K562 (cell line): ENCODE measurements around the gene SRSF6. TPM values are rescaled to one million over a fixed set of nuclear protein-coding genes. Genes with fewer than 3 reads are reported as not detected.
A peak's percentile ranks its signal among the peaks of the same experiment; 100 is the strongest.

Source experiments
- ATF1 ChIP-seq, 2 experiments: fragments of 450-650 bp in 1 of 2; IDR thresholded peaks; 2 replicates each; pipeline ENCODE4 v1.6.1; 2016; ENCODE audit warnings: missing compliant biosample characterization in 1 of 2, missing genetic modification characterization in 1 of 2
- ATF7 ChIP-seq: fragments of 450-650 bp; IDR thresholded peaks from 2 replicates; pipeline ENCODE4 v1.7.1; 2014; ENCODE audit warnings: mild to moderate bottlenecking, moderate library complexity
- CAMTA2 ChIP-seq: fragments of 250-450 bp; sonication (Bioruptor Pico); conservative IDR thresholded peaks from 2 replicates; pipeline ENCODE4 v1.5.1; 2022
- CHD1 ChIP-seq: fragments of 200-600 bp; sonication (generic); IDR thresholded peaks from one replicate; pipeline ENCODE4 v1.6.1; 2012; ENCODE audit warnings: mild to moderate bottlenecking, moderate library complexity, low read length, inconsistent platforms
- E2F3 ChIP-seq: fragments of 250-450 bp; sonication (Bioruptor Pico); IDR thresholded peaks from 2 replicates; pipeline ENCODE4 v1.4.0; 2020; ENCODE audit warnings: mild to moderate bottlenecking
- EP400 ChIP-seq: fragments of 450-650 bp; IDR thresholded peaks from 2 replicates; pipeline ENCODE4 v1.6.1; 2017; ENCODE audit warnings: antibody characterized with exemption, mild to moderate bottlenecking, moderate library complexity
- ETV1 ChIP-seq: fragments of 450-650 bp; conservative IDR thresholded peaks from 2 replicates; pipeline ENCODE4 v1.6.1; 2016; ENCODE audit warnings: missing genetic modification characterization, control low read depth, low read depth, missing compliant biosample characterization
- GABPA ChIP-seq: fragments of 200-800 bp; sonication (Bioruptor generic); conservative IDR thresholded peaks from 2 replicates; pipeline ENCODE4 v1.6.1; 2016; ENCODE audit warnings: low read depth, missing genetic modification characterization, missing compliant biosample characterization
- KAT7 ChIP-seq: sonication (generic); formaldehyde crosslinking; IDR thresholded peaks from 2 replicates; pipeline ENCODE4 v1.8.0; 2022; ENCODE audit warnings: missing genetic modification reagents, mild to moderate bottlenecking, borderline replicate concordance
- MYBL2 ChIP-seq, 2 experiments: fragments of 450-650 bp in 1 of 2; sonication (generic) in 1 of 2; formaldehyde crosslinking in 1 of 2; IDR thresholded peaks; 2 replicates each; pipeline versions ENCODE4 v1.6.1 to v1.8.1; 2017 to 2022; ENCODE audit warnings: borderline replicate concordance in 1 of 2, inconsistent platforms in 1 of 2, low read depth in 1 of 2, mild to moderate bottlenecking in 1 of 2, missing genetic modification reagents in 1 of 2, moderate library complexity in 1 of 2
- PTTG1 ChIP-seq: fragments of 450-650 bp; IDR thresholded peaks from 2 replicates; pipeline ENCODE4 v1.6.1; 2016; ENCODE audit warnings: low read depth, mild to moderate bottlenecking, missing genetic modification characterization, missing compliant biosample characterization
- SETDB1 ChIP-seq: IDR thresholded peaks from one replicate; pipeline ENCODE4 v1.6.1; 2012; ENCODE audit warnings: low read length, control low read depth, inconsistent platforms
- SMAD4 ChIP-seq: fragments of 250-450 bp; sonication (Bioruptor Pico); conservative IDR thresholded peaks from 2 replicates; pipeline ENCODE4 v1.8.0; 2021; ENCODE audit warnings: inconsistent platforms, mild to moderate bottlenecking, moderate library complexity
- ZKSCAN3 ChIP-seq: fragments of 250-450 bp; sonication (Bioruptor Pico); IDR thresholded peaks from 2 replicates; pipeline ENCODE4 v1.4.0; 2020
- ZNF143 ChIP-seq: sonication (generic); formaldehyde crosslinking; IDR thresholded peaks from 2 replicates; pipeline ENCODE4 v1.9.0; 2022; ENCODE audit warnings: mild to moderate bottlenecking, missing genetic modification reagents
- ZNF174 ChIP-seq: fragments of 250-450 bp; sonication (Bioruptor Pico); IDR thresholded peaks from 2 replicates; pipeline ENCODE4 v1.4.0; 2020; ENCODE audit warnings: mild to moderate bottlenecking
- polyA plus RNA-seq, 8 experiments: library from polyadenylated mRNA; depleted of rRNA in 4 of 8; stranded (reverse) in 5 of 8; unstranded in 3 of 8; fragments of >200 nt; fragmentation: Nextera tagmentation in 2 of 8; fragmentation: Illumina TruSeq in 1 of 8; extraction: Ambion mirVana in 2 of 8; extraction: Trizol in 1 of 8; gene quantifications; 2 replicates each; pipeline versions ENCODE4 v1.2.1 to v1.2.3, GENCODE V29; 2011 to 2014; ENCODE audit warnings: inconsistent platforms in 1 of 8, missing spikeins in 1 of 8
- total RNA-seq, 7 experiments: library from RNA; depleted of rRNA in 6 of 7; stranded (reverse); fragments of >200 nt in 6 of 7; fragmentation: Illumina TruSeq in 2 of 7; extraction: Trizol in 2 of 7; gene quantifications; 2 replicates each; pipeline versions ENCODE4 v1.2.1 to v1.2.3, GENCODE V29; 2011 to 2021; ENCODE audit warnings: low replicate concordance in 1 of 7
- TF ChIP-seq, protein P1 (sequence below): fragments of 450-650 bp; formaldehyde crosslinking; IDR thresholded peaks from 2 replicates; pipeline ENCODE4 v1.4.0; 2020; ENCODE audit warnings: mild to moderate bottlenecking, moderate library complexity
- TF ChIP-seq, protein P2 (sequence below): IDR thresholded peaks from 3 replicates; pipeline ENCODE4 v1.6.1; 2011; ENCODE audit warnings: borderline replicate concordance, mild to moderate bottlenecking, moderate library complexity; ENCODE audit not compliant: insufficient read length; ENCODE audit errors: extremely low read depth
- TF ChIP-seq, protein P3 (sequence below), 2 experiments: IDR thresholded peaks in 1 of 2; conservative IDR thresholded peaks in 1 of 2; 2 replicates each; pipeline ENCODE4 v1.6.1; 2016; ENCODE audit warnings: low read depth in 2 of 2, mild to moderate bottlenecking in 1 of 2, missing compliant biosample characterization in 1 of 2, missing genetic modification characterization in 1 of 2, moderate library complexity in 1 of 2

Gene SRSF6
- total and polyA plus RNA-seq, 9 of the 15 experiments (the other 6 are each of a cell fraction or from before 2014, with no cell fraction given), result 52.4 to 165 (median 117) TPM

DNA sequence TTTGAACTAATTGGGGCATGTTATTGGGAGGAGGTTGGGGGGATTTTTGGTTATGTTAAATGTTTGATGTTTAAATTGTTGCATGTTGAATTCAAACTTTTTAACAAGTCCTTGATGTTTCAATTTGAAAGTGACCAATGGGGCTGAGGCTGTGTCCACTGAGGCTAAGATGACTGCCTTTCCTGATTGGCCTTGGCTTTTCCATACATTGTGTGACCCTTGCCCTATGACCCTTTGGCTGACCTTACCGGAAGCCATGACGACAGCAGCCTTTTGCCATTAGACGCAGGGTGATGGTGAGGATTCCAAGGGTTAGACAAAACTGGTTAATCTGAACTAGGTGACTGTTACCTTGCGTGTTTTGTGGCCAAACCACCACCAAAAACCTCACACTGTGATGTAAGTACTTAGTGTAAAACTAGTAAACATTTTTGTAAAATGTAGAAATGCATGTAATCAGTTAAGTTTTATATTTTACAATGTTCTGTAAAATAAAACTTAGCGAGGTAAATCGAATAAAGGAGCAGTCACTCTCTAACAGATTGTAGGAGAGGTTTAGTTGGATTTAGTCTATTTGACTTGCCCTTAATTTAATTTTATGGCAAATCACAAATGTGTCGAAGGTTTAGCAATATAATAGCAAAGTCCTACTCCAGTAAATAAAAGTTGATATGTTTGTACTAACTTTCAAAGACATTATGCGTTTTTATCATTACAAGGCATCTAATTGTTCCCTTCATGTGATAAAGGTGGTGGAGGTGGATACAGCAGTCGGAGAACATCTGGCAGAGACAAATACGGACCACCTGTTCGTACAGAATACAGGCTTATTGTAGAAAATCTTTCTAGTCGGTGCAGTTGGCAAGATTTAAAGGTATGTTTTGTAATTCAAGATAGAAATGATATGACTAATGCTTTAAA is 1.6 kb downstream of the SRSF6 start (continued):
- TF ChIP-seq SMAD4 (CRISPR knock-in tag) (peak; percentile 50; the same call in 1 of the 2 replicates), ZNF143 (CRISPR knock-in tag) (no peak), CHD1 (peak; percentile 57), E2F3 (no peak), ATF1 (CRISPR knock-in tag; IDR thresholded peaks at IDR 0.05) (no peak), ATF1 (tag; IDR thresholded peaks at IDR 0.05) (peak; percentile 81), MYBL2 (IDR thresholded peaks at IDR 0.05; ENCODE audit: low read depth) (0 out of 2 replicates have a peak, but pooled peaks have one; percentile 9), MYBL2 (CRISPR knock-in tag; IDR thresholded peaks at IDR 0.05; ENCODE audit: borderline replicate concordance) (no peak), ZKSCAN3 (CRISPR knock-in tag) (no peak), EP400 (no peak), ETV1 (tag) (peak; percentile 89), ZNF174 (CRISPR knock-in tag) (no peak), SETDB1 (no peak), GABPA (tag) (0 out of 2 replicates have a peak, but pooled peaks have one; percentile 29), PTTG1 (peak; percentile 53; the same call in 1 of the 2 replicates), KAT7 (no peak), ATF7 (peak; percentile 36; the same call in 1 of the 2 replicates), CAMTA2 (CRISPR knock-in tag) (no peak)
- TF ChIP-seq, protein P1, sequence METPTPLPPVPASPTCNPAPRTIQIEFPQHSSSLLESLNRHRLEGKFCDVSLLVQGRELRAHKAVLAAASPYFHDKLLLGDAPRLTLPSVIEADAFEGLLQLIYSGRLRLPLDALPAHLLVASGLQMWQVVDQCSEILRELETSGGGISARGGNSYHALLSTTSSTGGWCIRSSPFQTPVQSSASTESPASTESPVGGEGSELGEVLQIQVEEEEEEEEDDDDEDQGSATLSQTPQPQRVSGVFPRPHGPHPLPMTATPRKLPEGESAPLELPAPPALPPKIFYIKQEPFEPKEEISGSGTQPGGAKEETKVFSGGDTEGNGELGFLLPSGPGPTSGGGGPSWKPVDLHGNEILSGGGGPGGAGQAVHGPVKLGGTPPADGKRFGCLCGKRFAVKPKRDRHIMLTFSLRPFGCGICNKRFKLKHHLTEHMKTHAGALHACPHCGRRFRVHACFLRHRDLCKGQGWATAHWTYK (CRISPR knock-in tag), result no peak
- TF ChIP-seq, protein P2, sequence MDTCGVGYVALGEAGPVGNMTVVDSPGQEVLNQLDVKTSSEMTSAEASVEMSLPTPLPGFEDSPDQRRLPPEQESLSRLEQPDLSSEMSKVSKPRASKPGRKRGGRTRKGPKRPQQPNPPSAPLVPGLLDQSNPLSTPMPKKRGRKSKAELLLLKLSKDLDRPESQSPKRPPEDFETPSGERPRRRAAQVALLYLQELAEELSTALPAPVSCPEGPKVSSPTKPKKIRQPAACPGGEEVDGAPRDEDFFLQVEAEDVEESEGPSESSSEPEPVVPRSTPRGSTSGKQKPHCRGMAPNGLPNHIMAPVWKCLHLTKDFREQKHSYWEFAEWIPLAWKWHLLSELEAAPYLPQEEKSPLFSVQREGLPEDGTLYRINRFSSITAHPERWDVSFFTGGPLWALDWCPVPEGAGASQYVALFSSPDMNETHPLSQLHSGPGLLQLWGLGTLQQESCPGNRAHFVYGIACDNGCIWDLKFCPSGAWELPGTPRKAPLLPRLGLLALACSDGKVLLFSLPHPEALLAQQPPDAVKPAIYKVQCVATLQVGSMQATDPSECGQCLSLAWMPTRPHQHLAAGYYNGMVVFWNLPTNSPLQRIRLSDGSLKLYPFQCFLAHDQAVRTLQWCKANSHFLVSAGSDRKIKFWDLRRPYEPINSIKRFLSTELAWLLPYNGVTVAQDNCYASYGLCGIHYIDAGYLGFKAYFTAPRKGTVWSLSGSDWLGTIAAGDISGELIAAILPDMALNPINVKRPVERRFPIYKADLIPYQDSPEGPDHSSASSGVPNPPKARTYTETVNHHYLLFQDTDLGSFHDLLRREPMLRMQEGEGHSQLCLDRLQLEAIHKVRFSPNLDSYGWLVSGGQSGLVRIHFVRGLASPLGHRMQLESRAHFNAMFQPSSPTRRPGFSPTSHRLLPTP, result no peak
- TF ChIP-seq, protein P3, sequence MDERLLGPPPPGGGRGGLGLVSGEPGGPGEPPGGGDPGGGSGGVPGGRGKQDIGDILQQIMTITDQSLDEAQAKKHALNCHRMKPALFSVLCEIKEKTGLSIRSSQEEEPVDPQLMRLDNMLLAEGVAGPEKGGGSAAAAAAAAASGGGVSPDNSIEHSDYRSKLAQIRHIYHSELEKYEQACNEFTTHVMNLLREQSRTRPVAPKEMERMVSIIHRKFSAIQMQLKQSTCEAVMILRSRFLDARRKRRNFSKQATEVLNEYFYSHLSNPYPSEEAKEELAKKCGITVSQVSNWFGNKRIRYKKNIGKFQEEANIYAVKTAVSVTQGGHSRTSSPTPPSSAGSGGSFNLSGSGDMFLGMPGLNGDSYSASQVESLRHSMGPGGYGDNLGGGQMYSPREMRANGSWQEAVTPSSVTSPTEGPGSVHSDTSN (CRISPR knock-in tag; IDR thresholded peaks at IDR 0.05; ENCODE audit: low read depth), result no peak
- TF ChIP-seq, protein P3 (tag; conservative IDR thresholded peaks at IDR 0.05; ENCODE audit: low read depth), result no peak
